Liver (tissue), 9 donors: ENCODE results near the gene PRICKLE4. TPM values are rescaled to one million over a fixed set of nuclear protein-coding genes. Genes with fewer than 3 reads are reported as not detected.

Experiments used
- DNase-seq: peaks from one replicate; pipeline ENCODE4 v3.0.0-alpha.2; 2017; ENCODE audit warnings: low spot score
- H3K27ac ChIP-seq, 2 donors: one replicate each; pipeline ENCODE4 v1.7.0; 2013; ENCODE audit warnings: inconsistent platforms in 2 of 2, low read length in 2 of 2, control low read depth in 1 of 2, low read depth in 1 of 2, mild to moderate bottlenecking in 1 of 2
- H3K27me3 ChIP-seq, 4 donors: one replicate each; pipeline versions ENCODE4 v1.6.1 to v1.7.0; 2013; ENCODE audit warnings: low read length in 3 of 4, inconsistent platforms in 1 of 4, mild to moderate bottlenecking in 1 of 4, moderate library complexity in 1 of 4; ENCODE audit not compliant: control insufficient read depth in 4 of 4, insufficient read depth in 4 of 4
- H3K36me3 ChIP-seq, 4 donors: one replicate each; pipeline versions ENCODE4 v1.6.1 to v1.7.0; 2013; ENCODE audit warnings: low read length in 3 of 4, mild to moderate bottlenecking in 3 of 4, low read depth in 1 of 4, moderate library complexity in 1 of 4; ENCODE audit not compliant: control insufficient read depth in 4 of 4, insufficient read depth in 3 of 4
- H3K4me1 ChIP-seq, 4 donors: one replicate each; pipeline versions ENCODE4 v1.6.1 to v1.7.0; 2013; ENCODE audit warnings: low read length in 3 of 4, mild to moderate bottlenecking in 3 of 4, moderate library complexity in 1 of 4; ENCODE audit not compliant: control insufficient read depth in 4 of 4, insufficient read depth in 4 of 4
- H3K4me3 ChIP-seq, 3 donors: one replicate each; pipeline versions ENCODE4 v1.6.1 to v1.7.0; 2013; ENCODE audit warnings: low read length in 3 of 3, control low read depth in 1 of 3, low read depth in 1 of 3, mild to moderate bottlenecking in 1 of 3
- H3K9ac ChIP-seq, 2 donors: one replicate each; pipeline ENCODE4 v1.7.0; 2013; ENCODE audit warnings: low read length in 2 of 2, mild to moderate bottlenecking in 2 of 2, moderate library complexity in 2 of 2, control low read depth in 1 of 2, low read depth in 1 of 2
- H3K9me3 ChIP-seq, 4 donors: one replicate each; pipeline versions ENCODE4 v1.6.1 to v1.7.0; 2013; ENCODE audit warnings: low read length in 3 of 4; ENCODE audit not compliant: control insufficient read depth in 4 of 4
- EGR1 ChIP-seq, 2 donors: IDR thresholded peaks; 2 replicates each; pipeline ENCODE4 v1.6.1; 2016 to 2018; ENCODE audit warnings: antibody characterized with exemption in 2 of 2, low read depth in 2 of 2
- FOXA1 ChIP-seq: IDR thresholded peaks from 2 replicates; pipeline ENCODE4 v1.6.1; 2016; ENCODE audit warnings: antibody characterized with exemption
- FOXA2 ChIP-seq: IDR thresholded peaks from 2 replicates; pipeline ENCODE4 v1.6.1; 2016; ENCODE audit warnings: antibody characterized with exemption
- GABPA ChIP-seq, 2 donors: IDR thresholded peaks in 1 of 2; conservative IDR thresholded peaks in 1 of 2; 2 replicates each; pipeline ENCODE4 v1.6.1; 2016; ENCODE audit warnings: antibody characterized with exemption in 2 of 2, mild to moderate bottlenecking in 1 of 2, moderate library complexity in 1 of 2
- HNF4A ChIP-seq, 2 donors: conservative IDR thresholded peaks; 2 replicates each; pipeline ENCODE4 v1.6.1; 2016; ENCODE audit warnings: antibody characterized with exemption in 2 of 2, mild to moderate bottlenecking in 2 of 2
- HNF4G ChIP-seq: IDR thresholded peaks from 2 replicates; pipeline ENCODE4 v1.6.1; 2016; ENCODE audit warnings: antibody characterized with exemption
- JUND ChIP-seq, 2 donors: IDR thresholded peaks; 2 replicates each; pipeline ENCODE4 v1.6.1; 2016; ENCODE audit warnings: antibody characterized with exemption in 2 of 2
- NR2F2 ChIP-seq: IDR thresholded peaks from 2 replicates; pipeline ENCODE4 v1.6.1; 2016; ENCODE audit warnings: antibody characterized with exemption
- RAD21 ChIP-seq, 2 donors: IDR thresholded peaks; 2 replicates each; pipeline ENCODE4 v1.6.1; 2016; ENCODE audit warnings: antibody characterized with exemption in 2 of 2, mild to moderate bottlenecking in 2 of 2
- RXRA ChIP-seq, 2 donors: IDR thresholded peaks; 2 replicates each; pipeline ENCODE4 v1.6.1; 2017 to 2018; ENCODE audit warnings: antibody characterized with exemption in 2 of 2, mild to moderate bottlenecking in 1 of 2
- SP1 ChIP-seq: IDR thresholded peaks from 2 replicates; pipeline ENCODE4 v1.6.1; 2018; ENCODE audit warnings: antibody characterized with exemption, mild to moderate bottlenecking
- TAF1 ChIP-seq: conservative IDR thresholded peaks from 2 replicates; pipeline ENCODE4 v1.6.1; 2016; ENCODE audit warnings: antibody characterized with exemption, mild to moderate bottlenecking
- YY1 ChIP-seq: IDR thresholded peaks from 2 replicates; pipeline ENCODE4 v1.6.1; 2016; ENCODE audit warnings: antibody characterized with exemption, mild to moderate bottlenecking
- WGBS: extraction: QIAGEN DNeasy Blood & Tissue Kit; methylation state at CpG from one replicate; pipeline ENCODE4 v1.1.7; 2013; 5-methylcytosine and 5-hydroxymethylcytosine counted together
- polyA plus RNA-seq, 2 donors: library from polyadenylated mRNA; stranded (reverse) in 1 of 2; unstranded in 1 of 2; fragments of 200-250 nt in 1 of 2; fragments of >200 nt in 1 of 2; fragmentation: Nextera tagmentation in 1 of 2; extraction: Ambion mirVana in 1 of 2; gene quantifications; one replicate each; pipeline versions ENCODE4 v1.2.1 to v1.2.3, GENCODE V29; 2013 to 2015
- total RNA-seq, 2 donors: library from RNA; depleted of rRNA; stranded (reverse); fragments of >200 nt; gene quantifications; one replicate each; pipeline ENCODE4 v1.2.3, GENCODE V29; 2014
- TF ChIP-seq, protein P1 (sequence below): IDR thresholded peaks from 2 replicates; pipeline ENCODE4 v1.6.1; 2016; ENCODE audit warnings: antibody characterized with exemption, mild to moderate bottlenecking
- TF ChIP-seq, protein P2 (sequence below): IDR thresholded peaks from 2 replicates; pipeline ENCODE4 v1.6.1; 2016; ENCODE audit warnings: antibody characterized with exemption
- TF ChIP-seq, protein P3 (sequence below): IDR thresholded peaks from 2 replicates; pipeline ENCODE4 v1.6.1; 2016; ENCODE audit warnings: antibody characterized with exemption
- TF ChIP-seq, protein P4 (sequence below): fragments of 150-350 bp; IDR thresholded peaks from 2 replicates; pipeline ENCODE4 v1.5.1; 2017; ENCODE audit warnings: improper control_type of control experiment, low read depth, low read length; ENCODE audit not compliant: missing input control
- TF ChIP-seq, protein P5 (sequence below): IDR thresholded peaks from 2 replicates; pipeline ENCODE4 v1.6.1; 2016; ENCODE audit warnings: antibody characterized with exemption
- donor health status: healthy.
- donor health status: healthy.
- donor health status: healthy.
- donor health status: healthy.
- donor health status: healthy.

Gene PRICKLE4
- total and polyA plus RNA-seq, 4 donors = 0.37 to 1.4 (median 0.98) TPM; not detected in 1

DNA sequence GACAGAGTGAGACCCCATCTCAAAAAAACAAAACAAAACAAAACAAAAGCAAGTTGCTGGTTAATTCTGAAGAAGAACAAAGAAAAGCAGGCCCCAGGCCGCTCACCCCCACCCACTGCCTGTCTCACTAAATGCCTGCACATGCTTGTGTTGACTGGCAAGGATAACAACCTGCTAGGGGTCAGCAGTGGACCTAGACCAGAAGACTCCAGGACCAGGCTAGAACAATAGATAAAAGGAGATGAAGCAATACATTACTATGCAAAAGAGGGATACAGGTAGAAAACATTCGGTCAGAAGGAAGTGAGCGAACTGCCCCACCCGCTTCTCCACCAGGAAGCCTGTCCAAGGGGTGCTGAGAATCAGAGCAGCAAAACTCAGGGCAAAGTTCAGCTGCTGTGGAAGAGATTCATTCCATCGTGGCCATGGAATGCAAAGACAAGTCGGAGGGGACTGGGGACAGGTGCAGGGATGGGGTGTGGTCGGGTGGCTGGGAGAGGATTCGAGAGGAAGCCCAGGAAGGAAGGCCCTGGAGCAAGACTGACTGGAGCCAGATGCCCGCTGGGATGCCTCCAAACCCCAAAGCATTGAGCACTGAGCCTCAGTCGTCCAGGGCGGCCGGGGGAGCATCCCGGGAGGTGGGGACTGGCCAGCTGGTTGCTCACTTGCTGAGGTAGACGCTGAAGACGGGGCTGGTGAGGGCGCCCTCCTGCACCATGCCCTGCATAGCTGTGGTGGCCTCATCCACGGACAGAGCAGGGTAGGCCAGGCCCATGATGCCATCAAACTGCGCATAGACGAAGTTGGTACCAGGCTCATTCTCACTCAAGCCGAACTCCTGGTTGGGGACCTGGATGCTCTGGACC lies 38.7 kb upstream of the PRICKLE4 start:
- no peak overlapping the region for H3K4me3 ChIP-seq
- WGBS = 86% methylated on average over 20 of the region's 20 CpGs
- DNase-seq = no peak

DNA sequence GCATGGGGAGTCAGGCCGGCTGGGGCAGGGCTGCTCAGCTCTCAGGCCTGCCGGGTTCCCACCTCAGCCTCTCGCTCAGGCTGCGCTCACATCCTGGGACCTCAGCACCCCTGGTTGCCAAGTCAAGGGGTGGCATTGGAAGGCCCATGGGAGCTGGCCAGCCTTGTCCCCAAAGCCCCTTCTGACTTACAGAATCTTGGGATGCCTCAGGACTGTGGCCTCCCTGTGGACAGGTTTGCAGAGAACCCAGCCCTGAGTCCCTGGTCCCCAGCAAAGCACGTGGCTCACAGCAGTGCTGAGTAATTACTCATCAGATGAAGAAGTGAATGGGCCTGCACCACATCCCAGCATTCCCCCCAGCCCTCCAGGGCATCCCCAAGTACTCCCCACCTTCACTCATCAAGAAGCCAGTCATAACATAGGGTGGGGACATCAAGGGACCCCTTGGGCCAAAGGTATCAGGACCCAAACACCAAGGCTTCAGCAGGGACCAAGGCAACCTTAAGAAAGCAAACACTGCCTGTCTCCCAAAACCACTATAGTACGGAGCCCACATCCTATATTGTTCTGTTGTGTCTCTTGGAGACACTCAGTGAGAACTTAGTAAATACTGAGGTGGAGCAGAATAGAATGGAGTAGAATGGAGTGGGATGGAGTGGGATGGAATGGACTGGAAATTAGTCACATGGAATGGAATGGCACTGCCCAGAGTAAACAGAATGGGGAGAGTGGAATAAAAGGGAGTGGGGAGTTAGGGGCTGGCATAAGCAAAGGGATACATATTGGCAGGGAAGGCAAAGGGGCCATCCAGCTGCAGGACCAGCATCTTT lies 37.0 kb upstream of the PRICKLE4 start:
- no peak overlapping the region for H3K4me3 ChIP-seq
- WGBS = 93% methylated on average over 6 of the region's 6 CpGs
- TF ChIP-seq FOXA1 (no peak), RAD21 (IDR thresholded peaks at IDR 0.05) (no peak), EGR1 (IDR thresholded peaks at IDR 0.05; ENCODE audit: low read depth in 2 of 2) (no peak), JUND (IDR thresholded peaks at IDR 0.05) (no peak), TAF1 (no peak), HNF4G (no peak), SP1 (no peak), FOXA2 (no peak), GABPA (IDR thresholded peaks at IDR 0.05 in 1 of 2, conservative IDR thresholded peaks at IDR 0.05 in 1 of 2) (no peak), RXRA (IDR thresholded peaks at IDR 0.05) (no peak), HNF4A (conservative IDR thresholded peaks at IDR 0.05) (no peak), NR2F2 (no peak), YY1 (no peak)
- TF ChIP-seq, protein P1, sequence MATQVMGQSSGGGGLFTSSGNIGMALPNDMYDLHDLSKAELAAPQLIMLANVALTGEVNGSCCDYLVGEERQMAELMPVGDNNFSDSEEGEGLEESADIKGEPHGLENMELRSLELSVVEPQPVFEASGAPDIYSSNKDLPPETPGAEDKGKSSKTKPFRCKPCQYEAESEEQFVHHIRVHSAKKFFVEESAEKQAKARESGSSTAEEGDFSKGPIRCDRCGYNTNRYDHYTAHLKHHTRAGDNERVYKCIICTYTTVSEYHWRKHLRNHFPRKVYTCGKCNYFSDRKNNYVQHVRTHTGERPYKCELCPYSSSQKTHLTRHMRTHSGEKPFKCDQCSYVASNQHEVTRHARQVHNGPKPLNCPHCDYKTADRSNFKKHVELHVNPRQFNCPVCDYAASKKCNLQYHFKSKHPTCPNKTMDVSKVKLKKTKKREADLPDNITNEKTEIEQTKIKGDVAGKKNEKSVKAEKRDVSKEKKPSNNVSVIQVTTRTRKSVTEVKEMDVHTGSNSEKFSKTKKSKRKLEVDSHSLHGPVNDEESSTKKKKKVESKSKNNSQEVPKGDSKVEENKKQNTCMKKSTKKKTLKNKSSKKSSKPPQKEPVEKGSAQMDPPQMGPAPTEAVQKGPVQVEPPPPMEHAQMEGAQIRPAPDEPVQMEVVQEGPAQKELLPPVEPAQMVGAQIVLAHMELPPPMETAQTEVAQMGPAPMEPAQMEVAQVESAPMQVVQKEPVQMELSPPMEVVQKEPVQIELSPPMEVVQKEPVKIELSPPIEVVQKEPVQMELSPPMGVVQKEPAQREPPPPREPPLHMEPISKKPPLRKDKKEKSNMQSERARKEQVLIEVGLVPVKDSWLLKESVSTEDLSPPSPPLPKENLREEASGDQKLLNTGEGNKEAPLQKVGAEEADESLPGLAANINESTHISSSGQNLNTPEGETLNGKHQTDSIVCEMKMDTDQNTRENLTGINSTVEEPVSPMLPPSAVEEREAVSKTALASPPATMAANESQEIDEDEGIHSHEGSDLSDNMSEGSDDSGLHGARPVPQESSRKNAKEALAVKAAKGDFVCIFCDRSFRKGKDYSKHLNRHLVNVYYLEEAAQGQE = no peak
- TF ChIP-seq, protein P2, sequence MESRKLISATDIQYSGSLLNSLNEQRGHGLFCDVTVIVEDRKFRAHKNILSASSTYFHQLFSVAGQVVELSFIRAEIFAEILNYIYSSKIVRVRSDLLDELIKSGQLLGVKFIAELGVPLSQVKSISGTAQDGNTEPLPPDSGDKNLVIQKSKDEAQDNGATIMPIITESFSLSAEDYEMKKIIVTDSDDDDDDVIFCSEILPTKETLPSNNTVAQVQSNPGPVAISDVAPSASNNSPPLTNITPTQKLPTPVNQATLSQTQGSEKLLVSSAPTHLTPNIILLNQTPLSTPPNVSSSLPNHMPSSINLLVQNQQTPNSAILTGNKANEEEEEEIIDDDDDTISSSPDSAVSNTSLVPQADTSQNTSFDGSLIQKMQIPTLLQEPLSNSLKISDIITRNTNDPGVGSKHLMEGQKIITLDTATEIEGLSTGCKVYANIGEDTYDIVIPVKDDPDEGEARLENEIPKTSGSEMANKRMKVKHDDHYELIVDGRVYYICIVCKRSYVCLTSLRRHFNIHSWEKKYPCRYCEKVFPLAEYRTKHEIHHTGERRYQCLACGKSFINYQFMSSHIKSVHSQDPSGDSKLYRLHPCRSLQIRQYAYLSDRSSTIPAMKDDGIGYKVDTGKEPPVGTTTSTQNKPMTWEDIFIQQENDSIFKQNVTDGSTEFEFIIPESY = no peak
- TF ChIP-seq, protein P3, sequence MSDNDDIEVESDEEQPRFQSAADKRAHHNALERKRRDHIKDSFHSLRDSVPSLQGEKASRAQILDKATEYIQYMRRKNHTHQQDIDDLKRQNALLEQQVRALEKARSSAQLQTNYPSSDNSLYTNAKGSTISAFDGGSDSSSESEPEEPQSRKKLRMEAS = no peak
- TF ChIP-seq, protein P4, sequence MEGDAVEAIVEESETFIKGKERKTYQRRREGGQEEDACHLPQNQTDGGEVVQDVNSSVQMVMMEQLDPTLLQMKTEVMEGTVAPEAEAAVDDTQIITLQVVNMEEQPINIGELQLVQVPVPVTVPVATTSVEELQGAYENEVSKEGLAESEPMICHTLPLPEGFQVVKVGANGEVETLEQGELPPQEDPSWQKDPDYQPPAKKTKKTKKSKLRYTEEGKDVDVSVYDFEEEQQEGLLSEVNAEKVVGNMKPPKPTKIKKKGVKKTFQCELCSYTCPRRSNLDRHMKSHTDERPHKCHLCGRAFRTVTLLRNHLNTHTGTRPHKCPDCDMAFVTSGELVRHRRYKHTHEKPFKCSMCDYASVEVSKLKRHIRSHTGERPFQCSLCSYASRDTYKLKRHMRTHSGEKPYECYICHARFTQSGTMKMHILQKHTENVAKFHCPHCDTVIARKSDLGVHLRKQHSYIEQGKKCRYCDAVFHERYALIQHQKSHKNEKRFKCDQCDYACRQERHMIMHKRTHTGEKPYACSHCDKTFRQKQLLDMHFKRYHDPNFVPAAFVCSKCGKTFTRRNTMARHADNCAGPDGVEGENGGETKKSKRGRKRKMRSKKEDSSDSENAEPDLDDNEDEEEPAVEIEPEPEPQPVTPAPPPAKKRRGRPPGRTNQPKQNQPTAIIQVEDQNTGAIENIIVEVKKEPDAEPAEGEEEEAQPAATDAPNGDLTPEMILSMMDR = no peak
- TF ChIP-seq, protein P5, sequence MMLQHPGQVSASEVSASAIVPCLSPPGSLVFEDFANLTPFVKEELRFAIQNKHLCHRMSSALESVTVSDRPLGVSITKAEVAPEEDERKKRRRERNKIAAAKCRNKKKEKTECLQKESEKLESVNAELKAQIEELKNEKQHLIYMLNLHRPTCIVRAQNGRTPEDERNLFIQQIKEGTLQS = no peak
- H3K36me3 ChIP-seq = no peaks in the 10 kb centered on the region
- DNase-seq = no peak
- H3K9me3 ChIP-seq = no peaks in the 10 kb centered on the region
- H3K4me1 ChIP-seq = no peaks in the 10 kb centered on the region
- no peak overlapping the region for H3K9ac ChIP-seq
- H3K27me3 ChIP-seq = no peaks in the 10 kb centered on the region
- no peak overlapping the region for H3K27ac ChIP-seq

More for the DNA sequence above, 38.7 kb upstream of the PRICKLE4 start:
- Histone ChIP-seq H3K27ac (no peak overlapping the region), H3K36me3 (no peaks in the 10 kb centered on the region), H3K4me1 (no peaks in the 10 kb centered on the region), H3K27me3 (no peaks in the 10 kb centered on the region), H3K9ac (no peak overlapping the region), H3K9me3 (no peaks in the 10 kb centered on the region)
- TF ChIP-seq NR2F2 = no peak
- no peak for TF ChIP-seq RAD21 (IDR thresholded peaks at IDR 0.05)
- TF ChIP-seq YY1 = no peak
